A673 (cell line): ENCODE results near the gene LRP1-AS. TPM values are rescaled to one million over a fixed set of nuclear protein-coding genes. Genes with fewer than 3 reads are reported as not detected.
A peak's percentile ranks its signal among the peaks of the same experiment; 100 is the strongest.

Source experiments
- BruUV-seq: library from RNA; stranded (reverse); fragments of 400-500 nt; replicated peaks from 2 replicates; lab custom pipeline; 2021; lab: Mats Ljungman, UMichigan
- CTCF ChIA-PET: fragments of 300-600 bp; sonication (Branson Sonifier 250); formaldehyde crosslinking; loops from one replicate; lab custom pipeline; 2022; ENCODE audit warnings: antibody characterized with exemption; lab: Charles Lee
- POLR2A ChIA-PET: fragments of 300-600 bp; sonication (Branson Sonifier 250); formaldehyde crosslinking; loops from one replicate; lab custom pipeline; 2022; ENCODE audit warnings: antibody characterized with exemption; ENCODE audit not compliant: low non-redundant PET; lab: Charles Lee
- DNase-seq: peaks from one replicate; pipeline ENCODE4 v3.0.0-alpha.2; 2015; ENCODE audit warnings: low spot score
- H3K27ac ChIP-seq: fragments of 200-600 bp; sonication (generic); 2 replicates; pipeline ENCODE4 v1.5.1; 2016; ENCODE audit warnings: mixed run types, low read depth, mild to moderate bottlenecking, mixed read lengths, antibody characterized with exemption, low read length; ENCODE audit not compliant: poor library complexity, severe bottlenecking
- H3K27me3 ChIP-seq: fragments of 200-600 bp; sonication (generic); replicated peaks from 2 replicates; pipeline ENCODE4 v1.6.1; 2017; ENCODE audit warnings: mixed run types, low read depth, mild to moderate bottlenecking, mixed read lengths, antibody characterized with exemption, low read length; ENCODE audit not compliant: insufficient read depth, poor library complexity
- H3K36me3 ChIP-seq: fragments of 200-600 bp; sonication (generic); 2 replicates; pipeline ENCODE4 v1.6.1; 2016; ENCODE audit warnings: mixed run types, mild to moderate bottlenecking, mixed read lengths, antibody characterized with exemption, low read length; ENCODE audit not compliant: insufficient read depth, poor library complexity, severe bottlenecking
- H3K4me1 ChIP-seq: fragments of 200-600 bp; sonication (generic); 2 replicates; pipeline ENCODE4 v1.6.1; 2017; ENCODE audit warnings: mixed run types, mild to moderate bottlenecking, mixed read lengths, antibody characterized with exemption, low read length; ENCODE audit not compliant: insufficient read depth, poor library complexity, severe bottlenecking
- H3K4me3 ChIP-seq: fragments of 200-600 bp; sonication (generic); 2 replicates; pipeline ENCODE4 v1.5.1; 2016; ENCODE audit warnings: low read depth, mixed run types, mild to moderate bottlenecking, mixed read lengths, low read length; ENCODE audit not compliant: poor library complexity, severe bottlenecking
- H3K9me3 ChIP-seq: fragments of 200-600 bp; sonication (generic); 2 replicates; pipeline ENCODE4 v1.6.1; 2016; ENCODE audit warnings: mixed run types, low read depth, mild to moderate bottlenecking, mixed read lengths, antibody characterized with exemption, low read length; ENCODE audit not compliant: poor library complexity, severe bottlenecking
- EZH2 ChIP-seq: fragments of 200-600 bp; sonication (generic); IDR thresholded peaks from 2 replicates; pipeline ENCODE4 v1.6.1; 2017; ENCODE audit warnings: borderline replicate concordance, low read depth, mild to moderate bottlenecking, mixed read lengths, antibody characterized with exemption, low read length; ENCODE audit not compliant: poor library complexity, severe bottlenecking
- intact Hi-C: fragments of 100-400 bp; cut with micrococcal nuclease; formaldehyde crosslinking; loops from one replicate; pipeline ENCODE4 v1.10.0; 2022; ENCODE audit not compliant: unreplicated experiment
- total RNA-seq: library from RNA; stranded (reverse); gene quantifications from 2 replicates; pipeline ENCODE4 v1.2.3, GENCODE V29; 2021
- TF ChIP-seq, protein P1 (sequence below): fragments of 300-800, 200-600 bp; sonication (generic); conservative IDR thresholded peaks from 2 replicates; pipeline ENCODE4 v1.5.1; 2017; ENCODE audit warnings: low read depth, mild to moderate bottlenecking, antibody characterized with exemption, low read length, moderate library complexity, mixed read lengths

LRP1-AS gene
- total RNA-seq, 1 experiment from 2014 or later: not detected

- POLR2A ChIA-PET: interaction anchor here (0.7 kb wide), 1 partner anchor 11 kb away, joined by 6 read pairs; no protein-coding TSS in a partner anchor
- peaks cover 8% of the 10 kb centered on the region for H3K36me3 ChIP-seq
- TF ChIP-seq, protein P1, sequence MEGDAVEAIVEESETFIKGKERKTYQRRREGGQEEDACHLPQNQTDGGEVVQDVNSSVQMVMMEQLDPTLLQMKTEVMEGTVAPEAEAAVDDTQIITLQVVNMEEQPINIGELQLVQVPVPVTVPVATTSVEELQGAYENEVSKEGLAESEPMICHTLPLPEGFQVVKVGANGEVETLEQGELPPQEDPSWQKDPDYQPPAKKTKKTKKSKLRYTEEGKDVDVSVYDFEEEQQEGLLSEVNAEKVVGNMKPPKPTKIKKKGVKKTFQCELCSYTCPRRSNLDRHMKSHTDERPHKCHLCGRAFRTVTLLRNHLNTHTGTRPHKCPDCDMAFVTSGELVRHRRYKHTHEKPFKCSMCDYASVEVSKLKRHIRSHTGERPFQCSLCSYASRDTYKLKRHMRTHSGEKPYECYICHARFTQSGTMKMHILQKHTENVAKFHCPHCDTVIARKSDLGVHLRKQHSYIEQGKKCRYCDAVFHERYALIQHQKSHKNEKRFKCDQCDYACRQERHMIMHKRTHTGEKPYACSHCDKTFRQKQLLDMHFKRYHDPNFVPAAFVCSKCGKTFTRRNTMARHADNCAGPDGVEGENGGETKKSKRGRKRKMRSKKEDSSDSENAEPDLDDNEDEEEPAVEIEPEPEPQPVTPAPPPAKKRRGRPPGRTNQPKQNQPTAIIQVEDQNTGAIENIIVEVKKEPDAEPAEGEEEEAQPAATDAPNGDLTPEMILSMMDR: no peak
- TF ChIP-seq EZH2: no peak
- H3K4me3 ChIP-seq: no peak overlapping the region
- intact Hi-C loops: no loop called here
- no TSS peak for BruUV-seq
- CTCF ChIA-PET: interaction anchor here (1.5 kb wide), 1 partner anchor 10 kb away, joined by 3 read pairs; no protein-coding TSS in a partner anchor
- H3K4me1 ChIP-seq: no peaks in the 10 kb centered on the region
- H3K27ac ChIP-seq: no peak overlapping the region
- no peak for DNase-seq
- H3K9me3 ChIP-seq: no peaks in the 10 kb centered on the region
- no peaks in the 10 kb centered on the region for H3K27me3 ChIP-seq
Measured at GRCh38 chr12:57176846-57177245, 29.4 kb upstream of the LRP1-AS start.

- H3K4me3 ChIP-seq: no peak overlapping the region
- no peaks in the 10 kb centered on the region for H3K27me3 ChIP-seq
- intact Hi-C loops: no loop called here
- TF ChIP-seq EZH2: no peak
- TF ChIP-seq, protein P1: peak; percentile 13
- DNase-seq: no peak
- no peaks in the 10 kb centered on the region for H3K4me1 ChIP-seq
- no TSS peak for BruUV-seq
- H3K36me3 ChIP-seq: peaks cover 8% of the 10 kb centered on the region
- H3K9me3 ChIP-seq: no peaks in the 10 kb centered on the region
- POLR2A ChIA-PET: interaction anchor here (0.7 kb wide), 1 partner anchor 10 kb away, joined by 6 read pairs; no protein-coding TSS in a partner anchor
- CTCF ChIA-PET: interaction anchor here (0.5 to 1.5 kb wide), 7 partner anchors 11 to 279 kb away, joined by 3 to 6 read pairs (median 3); partner anchors contain the start of genes INHBE and LRP1
- no peak overlapping the region for H3K27ac ChIP-seq
Measured at GRCh38 chr12:57176139-57176477, 28.7 kb upstream of the LRP1-AS start.

- Histone ChIP-seq H3K4me1 (no peaks in the 10 kb centered on the region), H3K9me3 (no peaks in the 10 kb centered on the region), H3K27me3 (no peaks in the 10 kb centered on the region), H3K4me3 (no peak overlapping the region), H3K27ac (no peak overlapping the region), H3K36me3 (peaks cover 8% of the 10 kb centered on the region)
- POLR2A ChIA-PET: no interaction called here
- CTCF ChIA-PET: interaction anchor here (0.5 to 1.5 kb wide), 8 partner anchors 12 to 280 kb away, joined by 3 to 6 read pairs (median 3); partner anchors contain the start of genes INHBE and LRP1
- no peak for TF ChIP-seq EZH2
- TF ChIP-seq, protein P1: peak; percentile 90
- intact Hi-C loops: no loop called here
- no TSS peak for BruUV-seq
- peak; percentile 65 for DNase-seq
Measured at GRCh38 chr12:57175428-57176138, 28.2 kb upstream of the LRP1-AS start.
